ENCODE measurements around the gene RFC1.

DNA sequence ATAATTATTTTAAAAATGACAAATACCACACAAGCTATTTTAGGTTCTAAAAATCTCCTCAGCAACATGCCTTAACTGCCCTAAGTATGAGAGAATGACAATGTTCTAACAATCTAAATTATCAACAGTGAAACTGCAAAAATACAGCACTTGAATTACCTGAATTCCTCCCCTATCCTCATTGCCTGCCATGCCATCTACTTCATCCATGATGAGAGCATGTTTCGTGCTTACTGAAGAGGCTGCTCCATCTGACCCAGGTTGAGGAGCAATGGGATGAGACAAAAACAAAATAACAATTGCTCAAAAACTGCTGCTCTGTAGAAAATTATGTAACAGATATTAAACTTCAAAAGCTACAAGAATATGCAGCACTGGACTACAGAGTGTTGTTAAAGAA, 63.3 kb downstream of the RFC1 start:
- TF ChIP-seq, protein P1, sequence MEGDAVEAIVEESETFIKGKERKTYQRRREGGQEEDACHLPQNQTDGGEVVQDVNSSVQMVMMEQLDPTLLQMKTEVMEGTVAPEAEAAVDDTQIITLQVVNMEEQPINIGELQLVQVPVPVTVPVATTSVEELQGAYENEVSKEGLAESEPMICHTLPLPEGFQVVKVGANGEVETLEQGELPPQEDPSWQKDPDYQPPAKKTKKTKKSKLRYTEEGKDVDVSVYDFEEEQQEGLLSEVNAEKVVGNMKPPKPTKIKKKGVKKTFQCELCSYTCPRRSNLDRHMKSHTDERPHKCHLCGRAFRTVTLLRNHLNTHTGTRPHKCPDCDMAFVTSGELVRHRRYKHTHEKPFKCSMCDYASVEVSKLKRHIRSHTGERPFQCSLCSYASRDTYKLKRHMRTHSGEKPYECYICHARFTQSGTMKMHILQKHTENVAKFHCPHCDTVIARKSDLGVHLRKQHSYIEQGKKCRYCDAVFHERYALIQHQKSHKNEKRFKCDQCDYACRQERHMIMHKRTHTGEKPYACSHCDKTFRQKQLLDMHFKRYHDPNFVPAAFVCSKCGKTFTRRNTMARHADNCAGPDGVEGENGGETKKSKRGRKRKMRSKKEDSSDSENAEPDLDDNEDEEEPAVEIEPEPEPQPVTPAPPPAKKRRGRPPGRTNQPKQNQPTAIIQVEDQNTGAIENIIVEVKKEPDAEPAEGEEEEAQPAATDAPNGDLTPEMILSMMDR (IDR thresholded peaks at IDR 0.05): no peak
- no peak for TF ChIP-seq POLR2A (IDR thresholded peaks at IDR 0.05)
